Ureter (tissue), 1 donor: Measurements from ENCODE around the gene MYLK4. TPM values are rescaled to one million over a fixed set of nuclear protein-coding genes. Genes with fewer than 3 reads are reported as not detected.

Source experiments
- DNase-seq: peaks from one replicate; pipeline ENCODE4 v3.0.0-alpha.2; 2020; ENCODE audit warnings: low spot score
- total RNA-seq: library from RNA; stranded (reverse); gene quantifications from one replicate; pipeline ENCODE4 v1.2.4, GENCODE V29; 2023
- donor health status: DM: yes; HTN: yes; CAD: no.

The MYLK4 gene
- total RNA-seq, 1 donor from 2014 or later, result 1.3 TPM

GRCh38 chr6:2708456-2708855 is 42.3 kb downstream of the MYLK4 start:
- no peak for DNase-seq

- no peak for DNase-seq
Measured at GRCh38 chr6:2706558-2706957, 44.2 kb downstream of the MYLK4 start.

GRCh38 chr6:2705256-2705655 is 45.5 kb downstream of the MYLK4 start:
- no peak for DNase-seq

- no peak for DNase-seq
Measured at GRCh38 chr6:2697291-2697690, 53.4 kb downstream of the MYLK4 start.

- DNase-seq, result no peak
Measured at GRCh38 chr6:2695454-2696095, 55.1 kb downstream of the MYLK4 start.

GRCh38 chr6:2693231-2693630 is 57.5 kb downstream of the MYLK4 start:
- no peak for DNase-seq

GRCh38 chr6:2688401-2689064 is 62.2 kb downstream of the MYLK4 start:
- DNase-seq, result no peak

- no peak for DNase-seq
Measured at GRCh38 chr6:2687456-2687855, 63.3 kb downstream of the MYLK4 start.

GRCh38 chr6:2686515-2686914 is 64.2 kb downstream of the MYLK4 start:
- DNase-seq, result no peak

GRCh38 chr6:2684766-2685754 is 65.7 kb downstream of the MYLK4 start:
- no peak for DNase-seq

GRCh38 chr6:2684103-2684749 is 66.5 kb downstream of the MYLK4 start:
- no peak for DNase-seq

GRCh38 chr6:2680264-2680922 is 70.3 kb downstream of the MYLK4 start:
- peak; percentile 10 for DNase-seq

- DNase-seq, result no peak
Measured at GRCh38 chr6:2677080-2677593, 73.6 kb downstream of the MYLK4 start.

GRCh38 chr6:2676048-2676447 is 74.7 kb downstream of the MYLK4 start:
- DNase-seq, result no peak

- no peak for DNase-seq
Measured at GRCh38 chr6:2674857-2675256, 75.9 kb downstream of the MYLK4 start.

GRCh38 chr6:2669067-2669700 is 81.5 kb downstream of the MYLK4 start:
- DNase-seq, result no peak

GRCh38 chr6:2667617-2668016 is 83.1 kb downstream of the MYLK4 start:
- DNase-seq, result no peak

GRCh38 chr6:2666906-2667575 is 83.7 kb downstream of the MYLK4 start:
- no peak for DNase-seq

GRCh38 chr6:2665146-2666070 is 85.3 kb downstream of the MYLK4 start:
- DNase-seq, result no peak
